Uterus (tissue), 4 donors: ENCODE data around the gene LRP6. TPM values are rescaled to one million over a fixed set of nuclear protein-coding genes. Genes with fewer than 3 reads are reported as not detected.

Source experiments
- DNase-seq, 2 donors: peaks; one replicate each; pipeline ENCODE4 v3.0.0-alpha.2; 2019 to 2020
- H3K27ac ChIP-seq, 2 donors: fragments of 200-600 bp; sonication (generic); 1 replicate in 1 of 2; 2 replicates in 1 of 2; pipeline ENCODE4 v1.5.1; 2016 to 2018
- H3K27me3 ChIP-seq, 2 donors: fragments of 200-600 bp; sonication (generic); one replicate each; pipeline ENCODE4 v1.5.1; 2018 to 2019; ENCODE audit warnings: control low read depth in 1 of 2
- H3K36me3 ChIP-seq, 2 donors: fragments of 200-600 bp; sonication (generic); one replicate each; pipeline ENCODE4 v1.5.1; 2019; ENCODE audit warnings: control low read depth in 1 of 2
- H3K4me1 ChIP-seq, 2 donors: fragments of 200-600 bp; sonication (generic); one replicate each; pipeline ENCODE4 v1.5.1; 2018 to 2019; ENCODE audit warnings: control low read depth in 1 of 2
- H3K4me3 ChIP-seq, 2 donors: fragments of 200-600 bp; sonication (generic); 1 replicate in 1 of 2; 2 replicates in 1 of 2; pipeline ENCODE4 v1.5.1; 2018 to 2019; ENCODE audit warnings: mild to moderate bottlenecking in 1 of 2
- H3K9me3 ChIP-seq, 2 donors: fragments of 200-600 bp; sonication (generic); one replicate each; pipeline ENCODE4 v1.5.1; 2019; ENCODE audit warnings: control low read depth in 1 of 2
- POLR2A ChIP-seq, 2 donors: fragments of 450-650 bp; IDR thresholded peaks; one replicate each; pipeline ENCODE4 v1.6.1; 2016; ENCODE audit warnings: antibody characterized with exemption in 2 of 2, mild to moderate bottlenecking in 1 of 2, moderate library complexity in 1 of 2
- intact Hi-C: fragments of 100-400 bp; cut with DNase I; formaldehyde crosslinking; loops from one replicate; pipeline ENCODE4 v1.15.1; 2023; ENCODE audit warnings: low total_unique reads
- total RNA-seq, 4 donors: library from RNA; depleted of rRNA in 3 of 4; stranded (reverse); fragments of >200 nt in 3 of 4; gene quantifications; one replicate each; pipeline versions ENCODE4 v1.1.0 to v1.2.4, GENCODE V29; 2014 to 2023
- TF ChIP-seq, protein P1 (sequence below), 4 experiments: fragments of 200-600 bp in 2 of 4; fragments of 450-650 bp in 2 of 4; sonication (generic) in 2 of 4; IDR thresholded peaks; one replicate each; pipeline ENCODE4 v1.5.1; 2016 to 2019; ENCODE audit warnings: antibody characterized with exemption in 4 of 4, mild to moderate bottlenecking in 2 of 4, moderate library complexity in 1 of 4
- donor health status: DM: yes; HTN: yes; CAD: no.

LRP6 gene
- total RNA-seq, 4 donors from 2014 or later = 18.7 to 141 (median 50.1) TPM

DNA sequence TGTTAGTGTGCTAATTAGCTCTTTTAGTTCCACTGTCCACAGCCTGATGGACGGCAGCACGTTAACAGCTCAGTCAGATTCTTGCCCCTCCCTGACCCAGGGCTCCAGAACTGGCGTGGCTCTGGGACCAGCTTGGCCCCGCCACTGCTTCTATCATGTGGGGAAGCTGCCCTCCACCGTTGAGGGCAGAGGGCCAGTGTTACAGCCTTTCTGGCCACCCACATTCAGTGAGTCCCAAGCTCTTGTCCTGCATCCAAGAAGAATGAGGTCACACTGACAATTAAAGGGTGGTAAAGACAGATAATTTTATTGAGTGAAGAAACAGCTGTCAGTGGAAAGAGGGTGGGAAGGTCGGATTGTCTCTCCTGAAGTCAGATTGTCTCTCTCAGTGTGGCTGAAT, 159.2 kb downstream of the LRP6 start:
- H3K4me1 ChIP-seq = no peaks in the 10 kb centered on the region
- no peak overlapping the region for H3K27ac ChIP-seq
- intact Hi-C loops = no loop called here
- H3K36me3 ChIP-seq = no peaks in the 10 kb centered on the region
- peaks cover 0 to 16% of the 10 kb centered on the region in 2 donors for H3K9me3 ChIP-seq
- no peak overlapping the region for H3K4me3 ChIP-seq
- no peak for DNase-seq
- TF ChIP-seq, protein P1, sequence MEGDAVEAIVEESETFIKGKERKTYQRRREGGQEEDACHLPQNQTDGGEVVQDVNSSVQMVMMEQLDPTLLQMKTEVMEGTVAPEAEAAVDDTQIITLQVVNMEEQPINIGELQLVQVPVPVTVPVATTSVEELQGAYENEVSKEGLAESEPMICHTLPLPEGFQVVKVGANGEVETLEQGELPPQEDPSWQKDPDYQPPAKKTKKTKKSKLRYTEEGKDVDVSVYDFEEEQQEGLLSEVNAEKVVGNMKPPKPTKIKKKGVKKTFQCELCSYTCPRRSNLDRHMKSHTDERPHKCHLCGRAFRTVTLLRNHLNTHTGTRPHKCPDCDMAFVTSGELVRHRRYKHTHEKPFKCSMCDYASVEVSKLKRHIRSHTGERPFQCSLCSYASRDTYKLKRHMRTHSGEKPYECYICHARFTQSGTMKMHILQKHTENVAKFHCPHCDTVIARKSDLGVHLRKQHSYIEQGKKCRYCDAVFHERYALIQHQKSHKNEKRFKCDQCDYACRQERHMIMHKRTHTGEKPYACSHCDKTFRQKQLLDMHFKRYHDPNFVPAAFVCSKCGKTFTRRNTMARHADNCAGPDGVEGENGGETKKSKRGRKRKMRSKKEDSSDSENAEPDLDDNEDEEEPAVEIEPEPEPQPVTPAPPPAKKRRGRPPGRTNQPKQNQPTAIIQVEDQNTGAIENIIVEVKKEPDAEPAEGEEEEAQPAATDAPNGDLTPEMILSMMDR (IDR thresholded peaks at IDR 0.05) = no peak
- TF ChIP-seq POLR2A (IDR thresholded peaks at IDR 0.05) = no peak
- no peaks in the 10 kb centered on the region for H3K27me3 ChIP-seq

DNA sequence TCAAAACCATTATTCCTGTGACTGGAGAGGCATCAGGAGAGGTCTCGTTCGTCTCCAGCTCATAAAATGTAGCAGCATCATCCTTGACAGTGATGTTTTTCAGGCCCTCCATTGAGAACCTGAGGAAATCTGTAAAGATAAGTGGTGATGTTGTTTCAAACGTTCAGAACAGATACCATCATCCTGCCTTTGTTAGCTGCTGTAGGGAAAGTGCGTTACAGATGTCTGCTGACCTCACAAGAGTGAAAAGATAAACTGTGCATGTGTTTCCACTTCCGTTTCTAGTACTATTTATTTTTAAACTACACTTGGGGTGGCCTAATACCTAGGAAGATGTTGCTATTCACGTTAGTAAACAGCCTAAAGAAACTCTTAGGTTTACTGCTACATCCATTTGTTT, 167.7 kb downstream of the LRP6 start:
- Histone ChIP-seq H3K4me1 (no peaks in the 10 kb centered on the region), H3K36me3 (no peaks in the 10 kb centered on the region), H3K9me3 (no peaks in the 10 kb centered on the region), H3K27me3 (no peaks in the 10 kb centered on the region), H3K27ac (no peak overlapping the region), H3K4me3 (no peak overlapping the region)
- intact Hi-C loops = no loop called here
- DNase-seq = no peak
- TF ChIP-seq, protein P1 (IDR thresholded peaks at IDR 0.05) = no peak
- TF ChIP-seq POLR2A (IDR thresholded peaks at IDR 0.05) = no peak

DNA sequence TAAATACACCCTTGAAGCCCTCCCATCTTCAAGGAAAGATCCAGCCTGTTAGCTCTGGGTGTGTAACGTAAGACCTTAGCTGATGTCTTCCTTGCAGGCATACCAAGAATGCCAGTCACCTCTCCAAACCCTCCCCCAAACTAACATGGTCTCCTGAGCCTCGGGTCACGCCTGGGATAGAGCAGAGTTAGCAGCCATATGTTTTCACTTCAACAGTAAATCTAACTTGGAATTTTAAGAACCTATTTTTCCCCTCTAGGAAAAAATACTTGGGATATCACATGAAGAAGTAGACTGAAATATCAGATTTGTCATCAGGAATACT, 168.2 kb downstream of the LRP6 start:
- DNase-seq = no peak
- intact Hi-C loops = no loop called here
- no peak for TF ChIP-seq POLR2A (IDR thresholded peaks at IDR 0.05)
- TF ChIP-seq, protein P1 (IDR thresholded peaks at IDR 0.05) = no peak
- Histone ChIP-seq H3K27me3 (no peaks in the 10 kb centered on the region), H3K27ac (no peak overlapping the region), H3K9me3 (no peaks in the 10 kb centered on the region), H3K4me3 (no peak overlapping the region), H3K4me1 (no peaks in the 10 kb centered on the region), H3K36me3 (no peaks in the 10 kb centered on the region)

GRCh38 chr12:12097891-12098690, 168.8 kb downstream of the LRP6 start:
- no peak for TF ChIP-seq POLR2A (IDR thresholded peaks at IDR 0.05)
- H3K4me1 ChIP-seq = no peaks in the 10 kb centered on the region
- no peaks in the 10 kb centered on the region for H3K27me3 ChIP-seq
- intact Hi-C loops = no loop called here
- no peak overlapping the region for H3K4me3 ChIP-seq
- no peak for DNase-seq
- H3K9me3 ChIP-seq = no peaks in the 10 kb centered on the region
- no peaks in the 10 kb centered on the region for H3K36me3 ChIP-seq
- no peak overlapping the region for H3K27ac ChIP-seq

DNA sequence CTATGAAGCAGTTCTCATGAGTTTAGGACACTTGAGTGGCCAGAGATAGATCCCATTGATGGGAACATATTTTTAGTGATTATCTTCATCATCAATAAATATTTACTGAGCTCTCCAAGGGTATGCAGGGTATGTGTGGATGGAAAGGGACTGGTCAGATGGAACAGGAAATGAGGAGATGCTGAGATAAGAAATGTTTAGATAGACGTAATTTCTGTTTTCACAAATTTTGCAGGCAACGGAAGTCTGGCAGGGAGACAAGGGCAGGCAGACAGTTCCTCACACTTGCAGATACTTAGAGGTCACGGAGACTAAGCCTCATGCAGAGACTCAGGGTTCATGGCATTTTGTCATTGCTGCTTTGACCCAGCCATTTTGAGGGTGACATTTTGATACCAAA, 171.8 kb downstream of the LRP6 start:
- intact Hi-C loops = no loop called here
- Histone ChIP-seq H3K27me3 (no peaks in the 10 kb centered on the region), H3K9me3 (no peaks in the 10 kb centered on the region), H3K4me1 (no peaks in the 10 kb centered on the region), H3K4me3 (no peak overlapping the region), H3K27ac (no peak overlapping the region), H3K36me3 (no peaks in the 10 kb centered on the region)
- TF ChIP-seq, protein P1 (IDR thresholded peaks at IDR 0.05) = no peak
- no peak for TF ChIP-seq POLR2A (IDR thresholded peaks at IDR 0.05)
- no peak for DNase-seq
